Activated T-cell treated with anti-CD3 and anti-CD28 coated beads, Interleukin-2, amount 50 U/mL, for 24 hours (primary cell): ENCODE results near the gene ZBED4.

Source experiments
- DNase-seq: peaks from one replicate; pipeline ENCODE4 v3.0.0-alpha.2; 2020
- H3K27ac Mint-ChIP-seq: 2 replicates; pipeline ENCODE4 v1.8.0; 2020; ENCODE audit warnings: mild to moderate bottlenecking, mixed read lengths
- H3K27me3 Mint-ChIP-seq: 2 replicates; pipeline ENCODE4 v1.8.0; 2020; ENCODE audit warnings: mixed read lengths
- H3K36me3 Mint-ChIP-seq: 2 replicates; pipeline ENCODE4 v1.8.0; 2020; ENCODE audit warnings: low read depth, mixed read lengths
- H3K4me1 Mint-ChIP-seq: 2 replicates; pipeline ENCODE4 v1.8.0; 2020; ENCODE audit warnings: low read depth, mixed read lengths
- H3K4me3 Mint-ChIP-seq: 2 replicates; pipeline ENCODE4 v1.8.0; 2020; ENCODE audit warnings: mild to moderate bottlenecking, moderate library complexity, mixed read lengths
- H3K9me3 Mint-ChIP-seq: 2 replicates; pipeline ENCODE4 v1.8.0; 2020; ENCODE audit warnings: mixed read lengths

Gene ZBED4

GRCh38 chr22:49918911-49919881, 65.6 kb downstream of the ZBED4 start:
- Mint-ChIP-seq H3K27me3 (no peaks in the 10 kb centered on the region), H3K4me1 (peaks cover 41% of the 10 kb centered on the region), H3K36me3 (peaks cover 44% of the 10 kb centered on the region), H3K27ac (peak overlapping the region; percentile 71), H3K9me3 (no peaks in the 10 kb centered on the region), H3K4me3 (peak overlapping the region; percentile 75)
- no peak for DNase-seq

- no peak for DNase-seq
- H3K36me3 Mint-ChIP-seq = peaks cover 50% of the 10 kb centered on the region
- no peaks in the 10 kb centered on the region for H3K9me3 Mint-ChIP-seq
- peak overlapping the region; percentile 18 for H3K4me3 Mint-ChIP-seq
- H3K4me1 Mint-ChIP-seq = peaks cover 50% of the 10 kb centered on the region
- no peak overlapping the region for H3K27ac Mint-ChIP-seq
- H3K27me3 Mint-ChIP-seq = no peaks in the 10 kb centered on the region
These were observed 67.2 kb downstream of the ZBED4 start for GRCh38 chr22:49920859-49921258.

GRCh38 chr22:49921508-49922278, 68.0 kb downstream of the ZBED4 start:
- Mint-ChIP-seq H3K9me3 (no peaks in the 10 kb centered on the region), H3K4me3 (no peak overlapping the region), H3K27ac (no peak overlapping the region), H3K36me3 (peaks cover 53% of the 10 kb centered on the region), H3K4me1 (peaks cover 50% of the 10 kb centered on the region), H3K27me3 (no peaks in the 10 kb centered on the region)
- no peak for DNase-seq

- Mint-ChIP-seq H3K27ac (no peak overlapping the region), H3K27me3 (no peaks in the 10 kb centered on the region), H3K9me3 (no peaks in the 10 kb centered on the region), H3K4me3 (no peak overlapping the region), H3K4me1 (peaks cover 49% of the 10 kb centered on the region), H3K36me3 (peaks cover 59% of the 10 kb centered on the region)
- DNase-seq = no peak
These were observed 68.8 kb downstream of the ZBED4 start for GRCh38 chr22:49922484-49922883.

GRCh38 chr22:49922926-49923325, 69.3 kb downstream of the ZBED4 start:
- peaks cover 60% of the 10 kb centered on the region for H3K36me3 Mint-ChIP-seq
- H3K4me3 Mint-ChIP-seq = no peak overlapping the region
- no peak for DNase-seq
- H3K9me3 Mint-ChIP-seq = no peaks in the 10 kb centered on the region
- H3K4me1 Mint-ChIP-seq = peaks cover 49% of the 10 kb centered on the region
- no peaks in the 10 kb centered on the region for H3K27me3 Mint-ChIP-seq
- H3K27ac Mint-ChIP-seq = peak overlapping the region; percentile 22

- H3K27ac Mint-ChIP-seq = peak overlapping the region; percentile 22
- H3K4me3 Mint-ChIP-seq = no peak overlapping the region
- no peaks in the 10 kb centered on the region for H3K9me3 Mint-ChIP-seq
- H3K4me1 Mint-ChIP-seq = peaks cover 50% of the 10 kb centered on the region
- no peak for DNase-seq
- H3K36me3 Mint-ChIP-seq = peaks cover 60% of the 10 kb centered on the region
- no peaks in the 10 kb centered on the region for H3K27me3 Mint-ChIP-seq
These were observed 69.8 kb downstream of the ZBED4 start for GRCh38 chr22:49923445-49923844.

- Mint-ChIP-seq H3K36me3 (peaks cover 60% of the 10 kb centered on the region), H3K27ac (peak overlapping the region; percentile 57), H3K4me3 (no peak overlapping the region), H3K4me1 (peaks cover 48% of the 10 kb centered on the region), H3K27me3 (no peaks in the 10 kb centered on the region), H3K9me3 (no peaks in the 10 kb centered on the region)
- no peak for DNase-seq
These were observed 70.6 kb downstream of the ZBED4 start for GRCh38 chr22:49924113-49924833.

GRCh38 chr22:49925525-49926128, 72.0 kb downstream of the ZBED4 start:
- DNase-seq = peak; percentile 78
- H3K4me1 Mint-ChIP-seq = peaks cover 42% of the 10 kb centered on the region
- H3K36me3 Mint-ChIP-seq = peaks cover 46% of the 10 kb centered on the region

GRCh38 chr22:49926916-49927315, 73.3 kb downstream of the ZBED4 start:
- Mint-ChIP-seq H3K9me3 (no peaks in the 10 kb centered on the region), H3K4me3 (no peak overlapping the region), H3K27ac (peak overlapping the region; percentile 53), H3K36me3 (peaks cover 35% of the 10 kb centered on the region), H3K4me1 (peaks cover 53% of the 10 kb centered on the region), H3K27me3 (no peaks in the 10 kb centered on the region)
- DNase-seq = no peak

More at GRCh38 chr22:49925525-49926128, 72.0 kb downstream of the ZBED4 start:
- H3K9me3 Mint-ChIP-seq = no peaks in the 10 kb centered on the region
- H3K27me3 Mint-ChIP-seq = no peaks in the 10 kb centered on the region
- peak overlapping the region; percentile 91 for H3K27ac Mint-ChIP-seq
- peak overlapping the region; percentile 60 for H3K4me3 Mint-ChIP-seq

GRCh38 chr22:49927483-49928184, 74.0 kb downstream of the ZBED4 start:
- Mint-ChIP-seq H3K27ac (peak overlapping the region; percentile 53), H3K4me1 (peaks cover 52% of the 10 kb centered on the region), H3K4me3 (no peak overlapping the region), H3K9me3 (no peaks in the 10 kb centered on the region), H3K36me3 (peaks cover 30% of the 10 kb centered on the region), H3K27me3 (no peaks in the 10 kb centered on the region)
- DNase-seq = no peak

- Mint-ChIP-seq H3K36me3 (peaks cover 32% of the 10 kb centered on the region), H3K4me1 (peaks cover 56% of the 10 kb centered on the region), H3K4me3 (no peak overlapping the region), H3K9me3 (no peaks in the 10 kb centered on the region), H3K27me3 (no peaks in the 10 kb centered on the region), H3K27ac (peak overlapping the region; percentile 26)
- no peak for DNase-seq
These were observed 74.5 kb downstream of the ZBED4 start for GRCh38 chr22:49928185-49928495.

- H3K4me3 Mint-ChIP-seq = no peak overlapping the region
These were observed 75.0 kb downstream of the ZBED4 start for GRCh38 chr22:49928555-49929210.

GRCh38 chr22:49929211-49929979, 75.8 kb downstream of the ZBED4 start:
- Mint-ChIP-seq H3K9me3 (no peaks in the 10 kb centered on the region), H3K4me3 (no peak overlapping the region), H3K4me1 (peaks cover 56% of the 10 kb centered on the region), H3K27me3 (no peaks in the 10 kb centered on the region), H3K36me3 (peaks cover 20% of the 10 kb centered on the region), H3K27ac (no peak overlapping the region)
- DNase-seq = peak; percentile 90

More at GRCh38 chr22:49928555-49929210, 75.0 kb downstream of the ZBED4 start:
- DNase-seq = no peak
- no peaks in the 10 kb centered on the region for H3K9me3 Mint-ChIP-seq
- peaks cover 27% of the 10 kb centered on the region for H3K36me3 Mint-ChIP-seq
- H3K27me3 Mint-ChIP-seq = no peaks in the 10 kb centered on the region
- peak overlapping the region; percentile 26 for H3K27ac Mint-ChIP-seq
- peaks cover 56% of the 10 kb centered on the region for H3K4me1 Mint-ChIP-seq
